ENCODE results near the gene OSBPL2.

Gene OSBPL2

DNA sequence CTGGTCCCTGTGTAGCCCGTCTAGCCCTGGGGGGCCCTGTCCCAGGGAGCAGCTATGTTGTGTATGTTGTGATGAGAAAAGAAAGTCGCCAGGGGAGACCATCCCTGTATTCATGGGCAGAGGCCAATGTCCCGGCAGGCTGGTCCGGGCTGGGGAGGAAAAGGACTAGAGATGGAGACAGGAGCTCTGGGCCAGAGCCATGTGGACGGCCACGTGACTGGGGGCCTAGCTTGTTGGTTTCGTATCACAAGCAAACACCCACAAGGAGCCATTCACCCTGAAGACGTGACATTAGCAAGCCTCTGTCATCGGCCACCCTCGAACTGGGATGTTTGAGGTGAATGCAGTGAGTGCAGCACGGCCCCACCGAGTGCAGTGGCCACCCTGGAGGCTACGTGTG lies 15.3 kb upstream of the OSBPL2 start:
- DNase-seq: no peak

- DNase-seq: no peak
These were observed 14.8 kb upstream of the OSBPL2 start for GRCh38 chr20:62223571-62223970.

GRCh38 chr20:62224113-62224855 lies 14.0 kb upstream of the OSBPL2 start:
- DNase-seq: no peak

DNA sequence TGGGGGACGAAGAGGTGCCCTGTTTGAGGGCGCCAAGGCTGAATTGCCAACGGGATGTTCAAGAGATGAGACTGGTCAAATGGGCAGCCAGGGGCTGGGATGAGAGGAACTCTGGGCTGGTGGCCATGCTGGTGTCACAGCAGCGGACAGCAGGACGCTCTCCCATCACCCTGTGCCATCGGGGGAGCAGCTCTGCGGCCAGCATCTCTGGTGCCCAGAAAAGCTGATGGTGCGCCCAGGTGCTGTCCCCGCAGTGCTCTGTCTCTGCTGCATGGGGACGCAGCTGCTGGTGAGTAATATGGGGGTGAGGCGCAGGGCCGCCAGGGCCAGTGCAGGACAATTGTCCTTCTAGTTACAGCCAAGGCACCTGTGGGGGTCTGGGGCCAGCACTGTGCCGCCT lies 13.3 kb upstream of the OSBPL2 start:
- DNase-seq: no peak

GRCh38 chr20:62225820-62226635 lies 12.3 kb upstream of the OSBPL2 start:
- no peak for DNase-seq

DNA sequence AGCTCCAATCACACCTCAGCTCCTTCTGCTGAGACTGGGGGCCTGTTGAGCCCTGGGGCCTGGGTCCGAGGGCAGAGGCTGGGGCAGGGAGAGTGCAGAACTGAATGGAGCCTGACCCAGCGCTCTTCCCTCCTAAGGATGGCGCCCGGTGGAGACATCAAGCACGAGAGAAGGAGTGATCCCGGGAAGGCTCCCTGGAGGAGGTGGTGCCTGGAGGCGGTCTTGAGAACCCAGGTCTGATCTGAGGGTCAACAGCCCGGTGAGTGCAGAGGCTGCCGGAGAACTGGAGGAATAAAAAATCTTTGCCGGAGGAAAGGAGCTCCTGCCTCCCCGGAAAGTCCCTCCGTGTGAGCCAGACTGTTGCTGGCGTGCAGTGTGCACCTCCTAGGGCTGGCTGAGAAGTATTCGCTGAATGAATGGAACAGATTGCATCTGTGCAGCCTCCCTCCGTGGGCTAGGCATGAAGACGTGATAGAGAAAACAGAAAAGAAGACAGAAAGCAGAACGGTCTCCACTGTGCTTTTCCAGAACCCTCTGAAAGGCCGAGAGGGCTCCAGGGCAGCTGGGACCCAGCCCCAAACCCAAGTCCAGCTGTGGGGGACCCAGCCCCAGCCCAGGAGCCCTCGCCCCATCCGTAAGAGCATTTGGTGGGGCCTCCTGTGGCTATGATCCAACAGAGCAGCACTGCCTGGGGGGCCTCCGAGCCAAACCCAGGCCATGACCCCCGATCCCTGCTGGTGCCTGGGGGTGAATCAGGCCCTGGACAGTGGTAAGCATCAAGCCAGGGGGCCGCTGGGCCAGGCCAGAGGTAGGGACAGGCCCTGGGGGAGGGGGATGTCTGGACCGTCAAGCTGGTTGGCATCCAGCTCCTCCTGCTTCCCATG lies 11.4 kb upstream of the OSBPL2 start:
- DNase-seq: no peak

- DNase-seq: no peak
These were observed 10.7 kb upstream of the OSBPL2 start for GRCh38 chr20:62227591-62227976.

- no peak for DNase-seq
These were observed 10.1 kb upstream of the OSBPL2 start for GRCh38 chr20:62227977-62228958.

DNA sequence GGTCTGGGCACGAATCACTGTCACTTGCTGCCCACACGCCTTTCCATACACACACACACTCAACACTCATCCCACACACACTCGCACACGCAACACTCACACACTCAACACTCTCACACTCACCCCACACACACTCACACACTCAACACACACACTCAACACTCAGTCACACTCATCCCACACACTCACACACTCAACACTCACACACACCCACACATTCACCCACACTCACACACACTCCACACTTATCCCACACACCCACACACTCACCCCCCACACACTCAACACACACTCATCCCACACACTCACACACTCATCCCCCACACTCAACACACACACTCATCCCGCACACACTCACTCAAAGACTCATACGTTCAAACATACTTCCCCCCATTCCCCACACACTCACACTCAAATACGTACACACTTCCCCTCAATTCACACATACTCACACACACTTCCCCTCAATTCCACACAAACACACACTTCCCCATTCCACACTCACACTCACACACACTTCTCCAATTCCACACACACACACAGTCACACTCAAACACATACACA lies 9.3 kb upstream of the OSBPL2 start:
- no peak for DNase-seq

- DNase-seq: no peak
These were observed 8.7 kb upstream of the OSBPL2 start for GRCh38 chr20:62229667-62230066.

GRCh38 chr20:62230276-62230675 lies 8.0 kb upstream of the OSBPL2 start:
- no peak for DNase-seq

DNA sequence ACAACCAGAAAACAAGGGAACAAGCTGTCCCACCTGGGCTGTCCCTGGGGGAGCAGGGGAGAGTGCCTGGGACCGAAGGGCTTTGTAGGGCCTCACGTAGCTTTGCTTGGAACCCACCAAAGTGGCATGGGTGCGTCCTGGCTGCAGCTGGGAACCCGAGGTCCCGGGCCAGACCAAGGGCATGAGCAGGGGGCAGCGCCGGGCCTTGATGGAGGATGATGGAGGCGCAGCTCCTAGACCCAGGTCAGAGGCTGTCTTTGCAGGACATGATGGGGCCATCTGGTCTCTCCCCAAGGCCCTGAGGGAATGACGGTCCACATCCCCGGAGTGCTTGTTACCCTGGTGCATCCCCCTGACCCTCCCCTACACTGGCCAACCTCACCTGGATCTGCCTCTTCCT lies 7.6 kb upstream of the OSBPL2 start:
- DNase-seq: no peak

DNA sequence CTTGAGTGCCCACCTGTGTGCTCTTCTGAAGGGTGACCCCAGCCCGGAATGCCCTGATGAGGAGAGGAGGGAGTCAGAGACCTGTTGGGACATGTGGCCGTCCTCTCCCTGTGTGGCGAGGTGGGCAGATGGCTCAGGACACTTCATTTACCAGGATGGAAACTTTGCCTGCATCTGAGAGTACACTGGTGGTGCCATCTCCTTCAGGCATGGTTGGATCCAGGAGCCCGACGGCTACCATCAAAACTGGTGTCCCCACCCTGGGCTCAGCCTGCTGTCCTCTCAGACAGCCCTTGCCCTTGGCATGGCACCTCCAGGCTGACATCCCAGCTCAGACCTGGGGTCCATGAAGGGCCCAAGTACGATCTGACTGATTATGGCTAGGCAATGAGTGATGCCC lies 7.0 kb upstream of the OSBPL2 start:
- DNase-seq: no peak

DNA sequence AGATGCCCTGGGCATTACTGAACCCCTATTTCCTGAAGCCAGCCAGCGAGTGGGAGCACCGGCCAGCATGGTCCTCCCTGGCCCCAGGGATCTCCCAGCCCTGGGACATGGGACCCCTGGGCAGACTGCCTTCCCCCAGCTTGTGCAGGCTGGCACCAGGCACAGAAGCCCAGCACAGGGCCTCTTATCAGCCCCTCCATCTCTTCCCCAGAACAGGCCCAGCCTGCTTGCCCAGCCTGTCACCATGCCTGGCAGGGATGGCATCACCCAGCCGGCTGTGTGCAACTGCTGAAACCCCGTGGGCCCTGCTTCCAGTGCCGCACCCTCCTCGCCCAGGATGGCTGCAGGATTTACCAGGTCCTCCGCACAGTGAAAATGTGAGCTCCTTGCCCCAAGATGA lies 6.1 kb upstream of the OSBPL2 start:
- DNase-seq: no peak

DNA sequence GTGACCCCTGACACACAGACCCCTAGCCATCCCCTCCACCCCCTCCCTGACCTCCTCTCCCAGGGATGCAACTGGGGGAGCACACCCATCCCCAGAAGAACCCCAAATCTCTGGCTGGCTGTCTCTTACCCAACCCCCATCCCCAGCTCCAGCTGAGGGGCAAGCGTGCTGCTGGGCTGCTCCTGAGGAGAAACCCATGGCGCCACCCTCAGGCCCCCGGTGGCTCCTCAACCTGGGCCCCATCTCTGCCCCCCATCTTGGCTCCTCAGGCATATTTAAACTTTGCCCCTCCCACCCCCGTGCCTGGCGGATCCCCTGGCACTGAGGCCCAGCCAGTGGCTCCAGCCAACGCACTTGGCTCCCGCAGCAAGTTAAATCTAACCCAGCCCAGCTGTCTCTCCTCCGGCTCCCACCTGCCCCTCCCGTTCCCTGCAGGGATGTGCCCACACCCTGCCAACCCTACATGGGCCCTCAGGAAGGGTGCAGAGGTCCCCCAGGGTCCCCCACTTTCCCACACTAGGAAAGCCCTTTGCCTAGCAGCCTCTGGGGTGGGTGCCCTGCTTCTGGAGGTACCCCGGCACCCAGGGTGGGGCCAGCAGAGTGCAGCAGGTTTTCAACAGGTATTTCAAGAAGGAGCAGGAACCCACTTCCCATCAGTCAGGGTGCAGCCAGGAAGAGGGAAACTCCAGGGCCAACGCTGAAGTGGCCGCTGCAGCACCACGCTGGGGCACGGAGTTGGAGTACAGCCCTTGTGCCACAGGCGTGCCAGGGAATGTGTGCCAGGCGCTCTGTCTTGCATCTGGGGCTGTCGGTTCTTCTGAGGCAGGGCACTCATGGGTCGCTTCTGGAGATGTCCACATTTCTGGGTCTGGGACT lies 5.3 kb upstream of the OSBPL2 start:
- DNase-seq: no peak

GRCh38 chr20:62233684-62234083 lies 4.6 kb upstream of the OSBPL2 start:
- DNase-seq: no peak

DNA sequence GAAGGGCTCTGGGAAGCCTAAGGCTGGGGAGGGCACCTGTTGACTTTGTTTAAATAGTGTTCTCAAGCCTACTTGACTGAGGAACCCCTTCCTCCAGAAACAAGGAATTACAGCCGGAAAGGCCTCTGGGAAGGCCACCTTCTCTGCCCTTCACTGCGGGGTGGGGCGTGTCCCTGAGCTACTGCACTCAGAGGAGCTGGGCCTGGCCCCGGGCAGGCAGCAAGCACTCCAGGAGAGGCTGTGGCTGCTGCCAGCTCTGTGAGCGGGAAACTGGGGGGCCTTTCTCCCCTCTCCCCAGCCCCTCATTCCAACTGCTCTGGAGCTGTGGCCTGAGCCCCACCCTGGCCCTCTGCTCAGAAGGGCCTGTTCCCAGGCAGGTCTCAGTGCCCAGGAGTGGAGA lies 4.0 kb upstream of the OSBPL2 start:
- no peak for DNase-seq

- no peak for DNase-seq
These were observed 3.1 kb upstream of the OSBPL2 start for GRCh38 chr20:62235001-62235776.

GRCh38 chr20:62235777-62236157 lies 2.6 kb upstream of the OSBPL2 start:
- no peak for DNase-seq

- DNase-seq: no peak
These were observed 2.1 kb upstream of the OSBPL2 start for GRCh38 chr20:62236200-62236599.
